Measurements from ENCODE around the gene BCAM. TPM values are rescaled to one million over a fixed set of nuclear protein-coding genes. Genes with fewer than 3 reads are reported as not detected.

Gene BCAM
- total and polyA plus RNA-seq, 2 donors (not counting 3 experiments of a cell fraction or from before 2014, with no cell fraction given): 23.9 to 28.5 TPM

- no peak for FAIRE-seq
- dilution Hi-C loops (cut with MboI; ENCODE audit: extremely low pct_ligation_motif_present, low sequenced_read_pairs): no loop called here
- POLR2A ChIA-PET: no interaction called here
These were observed 32.3 kb downstream of the BCAM start for GRCh38 chr19:44841231-44841630.

GRCh38 chr19:44845286-44845611, 36.3 kb downstream of the BCAM start:
- peak overlapping the region; percentile 68 for H3K27ac ChIP-seq (ENCODE audit: insufficient read depth, low read depth, low read length)
- peaks cover 40% of the 10 kb centered on the region for H3K79me2 ChIP-seq (ENCODE audit: control insufficient read depth, insufficient read depth, low read length)
- intact Hi-C loops (cut with micrococcal nuclease) (loop anchor here (1.0 to 5.0 kb wide), 4 partner anchors 36 to 274 kb away; partner anchors contain the start of gene BCAM), dilution Hi-C loops (cut with MboI; ENCODE audit: extremely low pct_ligation_motif_present, low sequenced_read_pairs) (no loop called here)
- H3K4me2 ChIP-seq (ENCODE audit: insufficient read depth, low read length): peak overlapping the region; percentile 84
- CTCF ChIA-PET: interaction anchor here (1.0 to 1.5 kb wide), 7 partner anchors 24 to 156 kb away, joined by 4 to 32 read pairs (median 10); partner anchors contain the start of gene BCAM
- DNase-seq (ENCODE audit: low read depth, low spot score) (no peak), FAIRE-seq (no peak)
- H3K27me3 ChIP-seq (ENCODE audit: control insufficient read depth in 2 of 2, insufficient read depth in 2 of 2, low read length in 2 of 2): no peaks in the 10 kb centered on the region
- peak overlapping the region in 2 of 3 experiments; percentile 40 to 58 for H3K4me3 ChIP-seq (replicated peaks in 1 of 3; ENCODE audit: insufficient read depth in 1 of 3, low read depth in 1 of 3, low read length in 3 of 3)
- POLR2A ChIA-PET: interaction anchor here (1.0 kb wide), 1 partner anchor 45 kb away, joined by 3 read pairs; no protein-coding TSS in a partner anchor
- H4K20me1 ChIP-seq (replicated peaks; ENCODE audit: control insufficient read depth, extremely low read depth, insufficient read depth, low read length): no peaks in the 10 kb centered on the region
- no TSS peak for BruUV-seq (replicated peaks)
- H2AFZ ChIP-seq (ENCODE audit: low read depth, low read length): peak overlapping the region; percentile 99
- peaks cover 29% of the 10 kb centered on the region for H3K4me1 ChIP-seq (ENCODE audit: control insufficient read depth, extremely low read depth, insufficient read depth, low read length)
- no peaks in the 10 kb centered on the region for H3K36me3 ChIP-seq (ENCODE audit: control insufficient read depth in 2 of 2, extremely low read depth in 1 of 2, insufficient read depth in 2 of 2, low read length in 2 of 2)
- TF ChIP-seq CTCF (IDR thresholded peaks at IDR 0.05; ENCODE audit: extremely low read depth in 1 of 2, insufficient read depth in 1 of 2, low read depth in 1 of 2, low read length in 2 of 2) (no peak), FOS (IDR thresholded peaks at IDR 0.05; ENCODE audit: borderline replicate concordance, insufficient read depth, low read length) (no peak)
- H3K9ac ChIP-seq (replicated peaks; ENCODE audit: extremely low read depth, insufficient read depth, low read length): peak overlapping the region; percentile 73
- H3K9me3 ChIP-seq (replicated peaks; ENCODE audit: control insufficient read depth, insufficient read depth, low read length): no peaks in the 10 kb centered on the region
- no peaks in the 10 kb centered on the region for H3K9me1 ChIP-seq (replicated peaks; ENCODE audit: control insufficient read depth, extremely low read depth, insufficient read depth, low read length)

More at GRCh38 chr19:44841231-44841630, 32.3 kb downstream of the BCAM start:
- Histone ChIP-seq H3K4me1 (ENCODE audit: control insufficient read depth, extremely low read depth, insufficient read depth, low read length) (peaks cover 6% of the 10 kb centered on the region), H3K9me3 (replicated peaks; ENCODE audit: control insufficient read depth, insufficient read depth, low read length) (no peaks in the 10 kb centered on the region), H2AFZ (ENCODE audit: low read depth, low read length) (no peak overlapping the region), H3K4me2 (ENCODE audit: insufficient read depth, low read length) (no peak overlapping the region), H3K79me2 (ENCODE audit: control insufficient read depth, insufficient read depth, low read length) (peaks cover under 1% of the 10 kb centered on the region), H4K20me1 (replicated peaks; ENCODE audit: control insufficient read depth, extremely low read depth, insufficient read depth, low read length) (no peaks in the 10 kb centered on the region), H3K9ac (replicated peaks; ENCODE audit: extremely low read depth, insufficient read depth, low read length) (no peak overlapping the region), H3K36me3 (ENCODE audit: control insufficient read depth in 2 of 2, extremely low read depth in 1 of 2, insufficient read depth in 2 of 2, low read length in 2 of 2) (no peaks in the 10 kb centered on the region), H3K27me3 (ENCODE audit: control insufficient read depth in 2 of 2, insufficient read depth in 2 of 2, low read length in 2 of 2) (no peaks in the 10 kb centered on the region), H3K4me3 (replicated peaks in 1 of 3; ENCODE audit: insufficient read depth in 1 of 3, low read depth in 1 of 3, low read length in 3 of 3) (no peak overlapping the region), H3K27ac (ENCODE audit: insufficient read depth, low read depth, low read length) (no peak overlapping the region), H3K9me1 (replicated peaks; ENCODE audit: control insufficient read depth, extremely low read depth, insufficient read depth, low read length) (no peaks in the 10 kb centered on the region)
- BruUV-seq (replicated peaks): no TSS peak
- TF ChIP-seq MAX (IDR thresholded peaks at IDR 0.05; ENCODE audit: insufficient read depth, insufficient read length): no peak
- no peak for TF ChIP-seq GATA2 (IDR thresholded peaks at IDR 0.05; ENCODE audit: insufficient read depth, insufficient read length, low read depth, low read length)
- intact Hi-C loops (cut with micrococcal nuclease): no loop called here
- no peak for DNase-seq (ENCODE audit: low read depth, low spot score)
- CTCF ChIA-PET: interaction anchor here (0.8 to 3.1 kb wide), 3 partner anchors 57 to 187 kb away, joined by 3 to 12 read pairs (median 5); no protein-coding TSS in a partner anchor

Measured in endothelial cell of umbilical vein (primary cell).